ENCODE measurements around the gene PSMG3. TPM values are rescaled to one million over a fixed set of nuclear protein-coding genes. Genes with fewer than 3 reads are reported as not detected.

PSMG3 gene
- total RNA-seq, 1 experiment from 2014 or later: 33.3 TPM

DNA sequence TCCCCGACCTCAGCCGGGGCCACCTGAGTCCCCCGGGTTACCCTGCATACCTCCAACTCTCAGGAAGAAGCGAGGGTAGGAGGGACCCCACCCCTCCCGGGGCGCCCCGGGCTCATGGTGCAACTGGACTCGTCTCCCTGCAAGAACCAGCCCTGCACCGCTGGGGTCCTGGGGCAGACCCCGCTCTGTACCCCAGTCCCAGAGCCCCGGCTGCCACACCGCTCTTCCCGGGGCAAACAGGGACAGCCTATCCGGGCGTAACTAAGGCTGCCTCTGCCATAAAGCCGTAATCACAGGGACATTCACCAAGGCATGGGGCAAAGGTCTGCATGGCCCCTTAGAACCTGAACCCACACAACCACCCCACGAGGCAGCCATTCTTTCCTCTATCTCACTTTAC, 46.0 kb downstream of the PSMG3 start:
- ChIA-PET POLR2A (no interaction called here), CTCF (no interaction called here)
- Mint-ChIP-seq H3K27ac (no peak overlapping the region), H3K4me3 (no peak overlapping the region), H3K36me3 (no peaks in the 10 kb centered on the region), H3K4me1 (peaks cover 12% of the 10 kb centered on the region), H3K9me3 (peaks cover 8% of the 10 kb centered on the region), H3K27me3 (ENCODE audit: low read depth) (no peaks in the 10 kb centered on the region; the same call in 1 of the 2 replicates)
- ATAC-seq (no peak), DNase-seq (ENCODE audit: low spot score) (no peak)
- TF ChIP-seq, protein P1, sequence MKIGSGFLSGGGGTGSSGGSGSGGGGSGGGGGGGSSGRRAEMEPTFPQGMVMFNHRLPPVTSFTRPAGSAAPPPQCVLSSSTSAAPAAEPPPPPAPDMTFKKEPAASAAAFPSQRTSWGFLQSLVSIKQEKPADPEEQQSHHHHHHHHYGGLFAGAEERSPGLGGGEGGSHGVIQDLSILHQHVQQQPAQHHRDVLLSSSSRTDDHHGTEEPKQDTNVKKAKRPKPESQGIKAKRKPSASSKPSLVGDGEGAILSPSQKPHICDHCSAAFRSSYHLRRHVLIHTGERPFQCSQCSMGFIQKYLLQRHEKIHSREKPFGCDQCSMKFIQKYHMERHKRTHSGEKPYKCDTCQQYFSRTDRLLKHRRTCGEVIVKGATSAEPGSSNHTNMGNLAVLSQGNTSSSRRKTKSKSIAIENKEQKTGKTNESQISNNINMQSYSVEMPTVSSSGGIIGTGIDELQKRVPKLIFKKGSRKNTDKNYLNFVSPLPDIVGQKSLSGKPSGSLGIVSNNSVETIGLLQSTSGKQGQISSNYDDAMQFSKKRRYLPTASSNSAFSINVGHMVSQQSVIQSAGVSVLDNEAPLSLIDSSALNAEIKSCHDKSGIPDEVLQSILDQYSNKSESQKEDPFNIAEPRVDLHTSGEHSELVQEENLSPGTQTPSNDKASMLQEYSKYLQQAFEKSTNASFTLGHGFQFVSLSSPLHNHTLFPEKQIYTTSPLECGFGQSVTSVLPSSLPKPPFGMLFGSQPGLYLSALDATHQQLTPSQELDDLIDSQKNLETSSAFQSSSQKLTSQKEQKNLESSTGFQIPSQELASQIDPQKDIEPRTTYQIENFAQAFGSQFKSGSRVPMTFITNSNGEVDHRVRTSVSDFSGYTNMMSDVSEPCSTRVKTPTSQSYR (CRISPR knock-in tag; IDR thresholded peaks at IDR 0.05): no peak
- no peak for TF ChIP-seq ZNF121 (CRISPR knock-in tag; IDR thresholded peaks at IDR 0.05)
- TF ChIP-seq, protein P2, sequence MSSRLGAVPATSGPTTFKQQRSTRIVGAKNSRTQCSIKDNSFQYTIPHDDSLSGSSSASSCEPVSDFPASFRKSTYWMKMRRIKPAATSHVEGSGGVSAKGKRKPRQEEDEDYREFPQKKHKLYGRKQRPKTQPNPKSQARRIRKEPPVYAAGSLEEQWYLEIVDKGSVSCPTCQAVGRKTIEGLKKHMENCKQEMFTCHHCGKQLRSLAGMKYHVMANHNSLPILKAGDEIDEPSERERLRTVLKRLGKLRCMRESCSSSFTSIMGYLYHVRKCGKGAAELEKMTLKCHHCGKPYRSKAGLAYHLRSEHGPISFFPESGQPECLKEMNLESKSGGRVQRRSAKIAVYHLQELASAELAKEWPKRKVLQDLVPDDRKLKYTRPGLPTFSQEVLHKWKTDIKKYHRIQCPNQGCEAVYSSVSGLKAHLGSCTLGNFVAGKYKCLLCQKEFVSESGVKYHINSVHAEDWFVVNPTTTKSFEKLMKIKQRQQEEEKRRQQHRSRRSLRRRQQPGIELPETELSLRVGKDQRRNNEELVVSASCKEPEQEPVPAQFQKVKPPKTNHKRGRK (CRISPR knock-in tag; IDR thresholded peaks at IDR 0.05; ENCODE audit: borderline replicate concordance): no peak
- no peak for TF ChIP-seq ZNF416 (CRISPR knock-in tag; IDR thresholded peaks at IDR 0.05)
- TF ChIP-seq NR2C2 (CRISPR knock-in tag; IDR thresholded peaks at IDR 0.05): no peak
- TF ChIP-seq JUN (CRISPR knock-in tag; IDR thresholded peaks at IDR 0.05): no peak

DNA sequence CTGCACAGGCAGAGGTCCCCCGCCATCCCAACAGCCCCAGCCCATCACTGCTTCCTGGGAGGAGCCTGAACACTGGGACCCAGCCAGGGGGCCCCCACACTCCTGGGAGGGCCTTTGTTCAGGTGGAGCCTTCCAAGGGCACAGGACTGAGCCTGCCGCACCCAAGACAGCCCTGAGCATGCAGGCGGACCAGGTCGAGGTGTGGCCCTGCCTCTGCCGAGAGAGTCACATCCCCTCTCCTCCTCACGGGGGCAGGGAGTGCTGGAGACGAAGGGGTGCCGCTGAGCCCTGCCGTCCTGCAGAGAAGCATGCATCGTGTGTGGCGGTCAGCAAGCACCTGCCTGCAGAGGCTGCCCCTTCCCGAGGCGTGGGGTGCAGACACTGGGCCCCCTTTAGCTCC, 46.6 kb downstream of the PSMG3 start:
- H3K36me3 Mint-ChIP-seq: no peaks in the 10 kb centered on the region
- H3K4me1 Mint-ChIP-seq: peaks cover 12% of the 10 kb centered on the region
- no peak overlapping the region for H3K4me3 Mint-ChIP-seq
- TF ChIP-seq FOXP1 (CRISPR knock-in tag; IDR thresholded peaks at IDR 0.05; ENCODE audit: borderline replicate concordance) (peak; percentile 40; the same call in 1 of the 2 replicates), FOXK1 (CRISPR knock-in tag; IDR thresholded peaks at IDR 0.05) (no peak), GRHL2 (CRISPR knock-in tag; IDR thresholded peaks at IDR 0.05; ENCODE audit: insufficient replicate concordance, severe bottlenecking) (no peak), NR3C1 (CRISPR knock-in tag; conservative IDR thresholded peaks at IDR 0.05; ENCODE audit: low read depth) (no peak)
- TF ChIP-seq, protein P3, sequence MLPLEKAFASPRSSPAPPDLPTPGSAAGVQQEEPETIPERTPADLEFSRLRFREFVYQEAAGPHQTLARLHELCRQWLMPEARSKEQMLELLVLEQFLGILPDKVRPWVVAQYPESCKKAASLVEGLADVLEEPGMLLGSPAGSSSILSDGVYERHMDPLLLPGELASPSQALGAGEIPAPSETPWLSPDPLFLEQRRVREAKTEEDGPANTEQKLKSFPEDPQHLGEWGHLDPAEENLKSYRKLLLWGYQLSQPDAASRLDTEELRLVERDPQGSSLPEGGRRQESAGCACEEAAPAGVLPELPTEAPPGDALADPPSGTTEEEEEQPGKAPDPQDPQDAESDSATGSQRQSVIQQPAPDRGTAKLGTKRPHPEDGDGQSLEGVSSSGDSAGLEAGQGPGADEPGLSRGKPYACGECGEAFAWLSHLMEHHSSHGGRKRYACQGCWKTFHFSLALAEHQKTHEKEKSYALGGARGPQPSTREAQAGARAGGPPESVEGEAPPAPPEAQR (CRISPR knock-in tag; IDR thresholded peaks at IDR 0.05): no peak
- TF ChIP-seq, protein P4, sequence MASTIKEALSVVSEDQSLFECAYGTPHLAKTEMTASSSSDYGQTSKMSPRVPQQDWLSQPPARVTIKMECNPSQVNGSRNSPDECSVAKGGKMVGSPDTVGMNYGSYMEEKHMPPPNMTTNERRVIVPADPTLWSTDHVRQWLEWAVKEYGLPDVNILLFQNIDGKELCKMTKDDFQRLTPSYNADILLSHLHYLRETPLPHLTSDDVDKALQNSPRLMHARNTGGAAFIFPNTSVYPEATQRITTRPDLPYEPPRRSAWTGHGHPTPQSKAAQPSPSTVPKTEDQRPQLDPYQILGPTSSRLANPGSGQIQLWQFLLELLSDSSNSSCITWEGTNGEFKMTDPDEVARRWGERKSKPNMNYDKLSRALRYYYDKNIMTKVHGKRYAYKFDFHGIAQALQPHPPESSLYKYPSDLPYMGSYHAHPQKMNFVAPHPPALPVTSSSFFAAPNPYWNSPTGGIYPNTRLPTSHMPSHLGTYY (CRISPR knock-in tag; IDR thresholded peaks at IDR 0.05): no peak
- TF ChIP-seq, protein P5, sequence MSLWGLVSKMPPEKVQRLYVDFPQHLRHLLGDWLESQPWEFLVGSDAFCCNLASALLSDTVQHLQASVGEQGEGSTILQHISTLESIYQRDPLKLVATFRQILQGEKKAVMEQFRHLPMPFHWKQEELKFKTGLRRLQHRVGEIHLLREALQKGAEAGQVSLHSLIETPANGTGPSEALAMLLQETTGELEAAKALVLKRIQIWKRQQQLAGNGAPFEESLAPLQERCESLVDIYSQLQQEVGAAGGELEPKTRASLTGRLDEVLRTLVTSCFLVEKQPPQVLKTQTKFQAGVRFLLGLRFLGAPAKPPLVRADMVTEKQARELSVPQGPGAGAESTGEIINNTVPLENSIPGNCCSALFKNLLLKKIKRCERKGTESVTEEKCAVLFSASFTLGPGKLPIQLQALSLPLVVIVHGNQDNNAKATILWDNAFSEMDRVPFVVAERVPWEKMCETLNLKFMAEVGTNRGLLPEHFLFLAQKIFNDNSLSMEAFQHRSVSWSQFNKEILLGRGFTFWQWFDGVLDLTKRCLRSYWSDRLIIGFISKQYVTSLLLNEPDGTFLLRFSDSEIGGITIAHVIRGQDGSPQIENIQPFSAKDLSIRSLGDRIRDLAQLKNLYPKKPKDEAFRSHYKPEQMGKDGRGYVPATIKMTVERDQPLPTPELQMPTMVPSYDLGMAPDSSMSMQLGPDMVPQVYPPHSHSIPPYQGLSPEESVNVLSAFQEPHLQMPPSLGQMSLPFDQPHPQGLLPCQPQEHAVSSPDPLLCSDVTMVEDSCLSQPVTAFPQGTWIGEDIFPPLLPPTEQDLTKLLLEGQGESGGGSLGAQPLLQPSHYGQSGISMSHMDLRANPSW (CRISPR knock-in tag; conservative IDR thresholded peaks at IDR 0.05; ENCODE audit: low read depth): no peak
- CTCF ChIA-PET: interaction anchor here (0.5 kb wide), 1 partner anchor 47 kb away, joined by 3 read pairs; no protein-coding TSS in a partner anchor
- no peak overlapping the region for H3K27ac Mint-ChIP-seq
- no peaks in the 10 kb centered on the region; the same call in 1 of the 2 replicates for H3K27me3 Mint-ChIP-seq (ENCODE audit: low read depth)
- ATAC-seq: peak; percentile 92
- POLR2A ChIA-PET: no interaction called here
- no peak for DNase-seq (ENCODE audit: low spot score)
- H3K9me3 Mint-ChIP-seq: peaks cover 8% of the 10 kb centered on the region
